Hepatocyte (in vitro differentiated cells): ENCODE results near the gene SCN1B.

Experiments used
- EZH2 ChIP-seq: fragments of 200-600 bp; sonication (generic); IDR thresholded peaks from 2 replicates; pipeline ENCODE4 v1.6.1; 2016; ENCODE audit warnings: antibody characterized with exemption, mild to moderate bottlenecking, borderline replicate concordance
- EZH2phosphoT487 ChIP-seq: fragments of 200-600 bp; sonication (generic); IDR thresholded peaks from one replicate; pipeline ENCODE4 v1.6.1; 2018; ENCODE audit warnings: antibody characterized with exemption, mild to moderate bottlenecking, low read depth, moderate library complexity; ENCODE audit not compliant: unreplicated experiment, severe bottlenecking
- TF ChIP-seq, protein P1 (sequence below): fragments of 200-600 bp; sonication (generic); IDR thresholded peaks from 2 replicates; pipeline ENCODE4 v1.5.1; 2016; ENCODE audit warnings: antibody characterized with exemption, mild to moderate bottlenecking; ENCODE audit not compliant: poor library complexity

DNA sequence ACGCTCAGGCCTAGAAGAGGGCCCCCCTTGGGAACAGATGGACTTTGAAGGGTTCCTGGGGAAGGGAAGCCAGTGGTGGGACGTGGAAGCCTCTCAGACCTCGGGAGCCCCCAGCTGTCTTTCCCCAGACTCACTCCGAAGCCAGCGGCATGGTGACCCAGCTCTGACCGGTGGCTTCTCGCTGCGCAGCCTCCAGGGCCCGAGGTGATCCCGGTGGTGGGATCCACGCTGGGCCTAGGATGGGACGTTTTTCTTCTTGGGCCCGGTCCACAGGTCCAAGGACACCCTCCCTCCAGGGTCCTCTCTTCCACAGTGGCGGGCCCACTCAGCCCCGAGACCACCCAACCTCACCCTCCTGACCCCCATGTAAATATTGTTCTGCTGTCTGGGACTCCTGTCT lies 35.9 kb downstream of the SCN1B start:
- TF ChIP-seq, protein P1, sequence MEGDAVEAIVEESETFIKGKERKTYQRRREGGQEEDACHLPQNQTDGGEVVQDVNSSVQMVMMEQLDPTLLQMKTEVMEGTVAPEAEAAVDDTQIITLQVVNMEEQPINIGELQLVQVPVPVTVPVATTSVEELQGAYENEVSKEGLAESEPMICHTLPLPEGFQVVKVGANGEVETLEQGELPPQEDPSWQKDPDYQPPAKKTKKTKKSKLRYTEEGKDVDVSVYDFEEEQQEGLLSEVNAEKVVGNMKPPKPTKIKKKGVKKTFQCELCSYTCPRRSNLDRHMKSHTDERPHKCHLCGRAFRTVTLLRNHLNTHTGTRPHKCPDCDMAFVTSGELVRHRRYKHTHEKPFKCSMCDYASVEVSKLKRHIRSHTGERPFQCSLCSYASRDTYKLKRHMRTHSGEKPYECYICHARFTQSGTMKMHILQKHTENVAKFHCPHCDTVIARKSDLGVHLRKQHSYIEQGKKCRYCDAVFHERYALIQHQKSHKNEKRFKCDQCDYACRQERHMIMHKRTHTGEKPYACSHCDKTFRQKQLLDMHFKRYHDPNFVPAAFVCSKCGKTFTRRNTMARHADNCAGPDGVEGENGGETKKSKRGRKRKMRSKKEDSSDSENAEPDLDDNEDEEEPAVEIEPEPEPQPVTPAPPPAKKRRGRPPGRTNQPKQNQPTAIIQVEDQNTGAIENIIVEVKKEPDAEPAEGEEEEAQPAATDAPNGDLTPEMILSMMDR, result no peak
- no peak for TF ChIP-seq EZH2phosphoT487
- TF ChIP-seq EZH2, result no peak
